SK-N-SH treated with all-trans-retinoic acid at 6 μM for 48 hours (cell line): ENCODE results near the gene EXTL1.

Experiments
- ATAC-seq: fragments of 200-7000 bp; cut with Tn5 transposase; 3 replicates; pipeline ENCODE4 v1.9.1; 2020; ENCODE audit warnings: mild to moderate bottlenecking, moderate library complexity
- BACH2 ChIP-seq: fragments of 250-450 bp; sonication (Bioruptor Pico); IDR thresholded peaks from 2 replicates; pipeline ENCODE4 v1.9.0; 2021; ENCODE audit warnings: mild to moderate bottlenecking, borderline replicate concordance
- CSDC2 ChIP-seq: fragments of 250-450 bp; sonication (Bioruptor Pico); IDR thresholded peaks from 2 replicates; pipeline ENCODE4 v1.5.0; 2020; ENCODE audit warnings: mild to moderate bottlenecking, moderate library complexity
- CSRNP3 ChIP-seq: fragments of 250-450 bp; sonication (Bioruptor Pico); IDR thresholded peaks from 2 replicates; pipeline ENCODE4 v1.5.1; 2021; ENCODE audit warnings: mild to moderate bottlenecking, moderate library complexity
- ESRRG ChIP-seq: fragments of 250-450 bp; sonication (Bioruptor Pico); IDR thresholded peaks from 2 replicates; pipeline ENCODE4 v1.6.1; 2021; ENCODE audit warnings: mild to moderate bottlenecking
- GLIS3 ChIP-seq: fragments of 250-450 bp; sonication (Bioruptor Pico); IDR thresholded peaks from 2 replicates; pipeline ENCODE4 v1.5.0; 2020; ENCODE audit warnings: mild to moderate bottlenecking, moderate library complexity
- ISL1 ChIP-seq: fragments of 250-450 bp; sonication (Bioruptor Pico); IDR thresholded peaks from 2 replicates; pipeline ENCODE4 v2.1.2; 2022; ENCODE audit warnings: mild to moderate bottlenecking, moderate library complexity
- OSR1 ChIP-seq: fragments of 250-450 bp; sonication (Bioruptor Pico); IDR thresholded peaks from 2 replicates; pipeline ENCODE4 v1.8.0; 2022; ENCODE audit warnings: moderate library complexity, mild to moderate bottlenecking, inconsistent platforms
- PPARA ChIP-seq: fragments of 250-450 bp; sonication (Bioruptor Pico); IDR thresholded peaks from 2 replicates; pipeline ENCODE4 v1.5.0; 2020; ENCODE audit warnings: mild to moderate bottlenecking, borderline replicate concordance
- RARB ChIP-seq: fragments of 250-450 bp; sonication (Bioruptor Pico); IDR thresholded peaks from 2 replicates; pipeline ENCODE4 v1.8.0; 2021; ENCODE audit warnings: mild to moderate bottlenecking, moderate library complexity
- SNAI2 ChIP-seq: fragments of 250-450 bp; sonication (Bioruptor Pico); IDR thresholded peaks from 2 replicates; pipeline ENCODE4 v1.5.0; 2020; ENCODE audit warnings: mild to moderate bottlenecking, moderate library complexity
- TCF4 ChIP-seq: fragments of 250-450 bp; sonication (Bioruptor Pico); IDR thresholded peaks from 2 replicates; pipeline ENCODE4 v1.8.0; 2021; ENCODE audit warnings: mild to moderate bottlenecking, moderate library complexity, borderline replicate concordance
- TOX ChIP-seq: fragments of 250-450 bp; sonication (Bioruptor Pico); IDR thresholded peaks from 2 replicates; pipeline ENCODE4 v1.8.0; 2021; ENCODE audit warnings: mild to moderate bottlenecking, moderate library complexity, borderline replicate concordance
- TSHZ2 ChIP-seq: fragments of 250-450 bp; sonication (Bioruptor Pico); IDR thresholded peaks from 2 replicates; pipeline ENCODE4 v1.5.0; 2020; ENCODE audit warnings: mild to moderate bottlenecking, moderate library complexity
- ZC3H10 ChIP-seq: fragments of 250-450 bp; sonication (Bioruptor Pico); IDR thresholded peaks from 2 replicates; pipeline ENCODE4 v1.5.1; 2021; ENCODE audit warnings: mild to moderate bottlenecking, moderate library complexity
- ZFP3 ChIP-seq: fragments of 250-450 bp; sonication (Bioruptor Pico); IDR thresholded peaks from 2 replicates; pipeline ENCODE4 v1.5.0; 2020; ENCODE audit warnings: mild to moderate bottlenecking, moderate library complexity
- ZFP30 ChIP-seq: fragments of 450-650 bp; formaldehyde crosslinking; IDR thresholded peaks from 2 replicates; pipeline ENCODE4 v1.5.0; 2022; ENCODE audit warnings: mild to moderate bottlenecking, moderate library complexity
- ZNF565 ChIP-seq: fragments of 450-650 bp; formaldehyde crosslinking; conservative IDR thresholded peaks from 2 replicates; pipeline ENCODE4 v1.5.0; 2020; ENCODE audit warnings: low read depth, mild to moderate bottlenecking, moderate library complexity
- ZNF70 ChIP-seq: fragments of 450-650 bp; formaldehyde crosslinking; IDR thresholded peaks from 2 replicates; pipeline ENCODE4 v1.5.0; 2020; ENCODE audit warnings: mild to moderate bottlenecking, moderate library complexity
- TF ChIP-seq, protein P1 (sequence below): fragments of 250-450 bp; sonication (Bioruptor Pico); IDR thresholded peaks from 2 replicates; pipeline ENCODE4 v1.8.0; 2020; ENCODE audit warnings: mild to moderate bottlenecking, moderate library complexity, borderline replicate concordance
- TF ChIP-seq, protein P2 (sequence below): fragments of 250-450 bp; sonication (Bioruptor Pico); IDR thresholded peaks from 2 replicates; pipeline ENCODE4 v1.5.1; 2020; ENCODE audit warnings: low read depth, mild to moderate bottlenecking, moderate library complexity

The EXTL1 gene, protein sequence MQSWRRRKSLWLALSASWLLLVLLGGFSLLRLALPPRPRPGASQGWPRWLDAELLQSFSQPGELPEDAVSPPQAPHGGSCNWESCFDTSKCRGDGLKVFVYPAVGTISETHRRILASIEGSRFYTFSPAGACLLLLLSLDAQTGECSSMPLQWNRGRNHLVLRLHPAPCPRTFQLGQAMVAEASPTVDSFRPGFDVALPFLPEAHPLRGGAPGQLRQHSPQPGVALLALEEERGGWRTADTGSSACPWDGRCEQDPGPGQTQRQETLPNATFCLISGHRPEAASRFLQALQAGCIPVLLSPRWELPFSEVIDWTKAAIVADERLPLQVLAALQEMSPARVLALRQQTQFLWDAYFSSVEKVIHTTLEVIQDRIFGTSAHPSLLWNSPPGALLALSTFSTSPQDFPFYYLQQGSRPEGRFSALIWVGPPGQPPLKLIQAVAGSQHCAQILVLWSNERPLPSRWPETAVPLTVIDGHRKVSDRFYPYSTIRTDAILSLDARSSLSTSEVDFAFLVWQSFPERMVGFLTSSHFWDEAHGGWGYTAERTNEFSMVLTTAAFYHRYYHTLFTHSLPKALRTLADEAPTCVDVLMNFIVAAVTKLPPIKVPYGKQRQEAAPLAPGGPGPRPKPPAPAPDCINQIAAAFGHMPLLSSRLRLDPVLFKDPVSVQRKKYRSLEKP

GRCh38 chr1:26021647-26022403 is at the start of gene EXTL1:
EXTL1 (plus strand) TSS chr1:26021775; CDS start chr1:26022647, 872 bp downstream.
- ATAC-seq: peak; percentile 92
- TF ChIP-seq ISL1 (CRISPR knock-in tag) (no peak), CSDC2 (CRISPR knock-in tag) (no peak)
- TF ChIP-seq, all 23 proteins: peak for 0

GRCh38 chr1:25971811-25972180 is 49.8 kb upstream of the EXTL1 start:
- TF ChIP-seq CSRNP3: no peak
- no peak for TF ChIP-seq GLIS3 (CRISPR knock-in tag)
- no peak for TF ChIP-seq ISL1 (CRISPR knock-in tag)
- no peak for TF ChIP-seq SNAI2
- no peak for TF ChIP-seq ZFP30 (CRISPR knock-in tag)
- no peak for TF ChIP-seq RARB
- no peak for TF ChIP-seq ZFP3 (CRISPR knock-in tag)
- TF ChIP-seq TCF4 (CRISPR knock-in tag): no peak
- no peak for TF ChIP-seq OSR1 (CRISPR knock-in tag)
- TF ChIP-seq, protein P1, sequence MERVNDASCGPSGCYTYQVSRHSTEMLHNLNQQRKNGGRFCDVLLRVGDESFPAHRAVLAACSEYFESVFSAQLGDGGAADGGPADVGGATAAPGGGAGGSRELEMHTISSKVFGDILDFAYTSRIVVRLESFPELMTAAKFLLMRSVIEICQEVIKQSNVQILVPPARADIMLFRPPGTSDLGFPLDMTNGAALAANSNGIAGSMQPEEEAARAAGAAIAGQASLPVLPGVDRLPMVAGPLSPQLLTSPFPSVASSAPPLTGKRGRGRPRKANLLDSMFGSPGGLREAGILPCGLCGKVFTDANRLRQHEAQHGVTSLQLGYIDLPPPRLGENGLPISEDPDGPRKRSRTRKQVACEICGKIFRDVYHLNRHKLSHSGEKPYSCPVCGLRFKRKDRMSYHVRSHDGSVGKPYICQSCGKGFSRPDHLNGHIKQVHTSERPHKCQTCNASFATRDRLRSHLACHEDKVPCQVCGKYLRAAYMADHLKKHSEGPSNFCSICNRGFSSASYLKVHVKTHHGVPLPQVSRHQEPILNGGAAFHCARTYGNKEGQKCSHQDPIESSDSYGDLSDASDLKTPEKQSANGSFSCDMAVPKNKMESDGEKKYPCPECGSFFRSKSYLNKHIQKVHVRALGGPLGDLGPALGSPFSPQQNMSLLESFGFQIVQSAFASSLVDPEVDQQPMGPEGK (CRISPR knock-in tag): no peak
- no peak for TF ChIP-seq BACH2
- TF ChIP-seq ZNF565: no peak
- no peak for ATAC-seq

- no peak for ATAC-seq
- TF ChIP-seq GLIS3 (CRISPR knock-in tag) (no peak), TSHZ2 (CRISPR knock-in tag) (no peak), ISL1 (CRISPR knock-in tag) (no peak), ESRRG (CRISPR knock-in tag) (no peak), PPARA (CRISPR knock-in tag) (no peak), TCF4 (CRISPR knock-in tag) (no peak), ZFP3 (CRISPR knock-in tag) (no peak), CSRNP3 (no peak), ZNF70 (no peak), SNAI2 (no peak), ZFP30 (CRISPR knock-in tag) (no peak), ZNF565 (no peak), BACH2 (no peak), CSDC2 (CRISPR knock-in tag) (no peak), ZC3H10 (no peak), TOX (no peak), RARB (no peak)
- TF ChIP-seq, protein P2, sequence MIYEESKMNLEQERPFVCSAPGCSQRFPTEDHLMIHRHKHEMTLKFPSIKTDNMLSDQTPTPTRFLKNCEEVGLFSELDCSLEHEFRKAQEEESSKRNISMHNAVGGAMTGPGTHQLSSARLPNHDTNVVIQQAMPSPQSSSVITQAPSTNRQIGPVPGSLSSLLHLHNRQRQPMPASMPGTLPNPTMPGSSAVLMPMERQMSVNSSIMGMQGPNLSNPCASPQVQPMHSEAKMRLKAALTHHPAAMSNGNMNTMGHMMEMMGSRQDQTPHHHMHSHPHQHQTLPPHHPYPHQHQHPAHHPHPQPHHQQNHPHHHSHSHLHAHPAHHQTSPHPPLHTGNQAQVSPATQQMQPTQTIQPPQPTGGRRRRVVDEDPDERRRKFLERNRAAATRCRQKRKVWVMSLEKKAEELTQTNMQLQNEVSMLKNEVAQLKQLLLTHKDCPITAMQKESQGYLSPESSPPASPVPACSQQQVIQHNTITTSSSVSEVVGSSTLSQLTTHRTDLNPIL (CRISPR knock-in tag): no peak
- TF ChIP-seq, protein P1 (CRISPR knock-in tag): no peak
Measured at GRCh38 chr1:25973610-25974321, 47.8 kb upstream of the EXTL1 start.
